IMR-90 (cell line): ENCODE data around the gene DHRS12.

Experiments used
- CEBPB ChIP-seq: IDR thresholded peaks from 2 replicates; pipeline ENCODE4 v1.6.1; 2012; ENCODE audit warnings: low read depth, low read length, improper control_type of control experiment
- CHD1 ChIP-seq: IDR thresholded peaks from 2 replicates; pipeline ENCODE4 v1.6.1; 2012; ENCODE audit warnings: low read depth, low read length, improper control_type of control experiment
- CTCF ChIP-seq: conservative IDR thresholded peaks from 2 replicates; pipeline ENCODE4 v1.5.1; 2012; ENCODE audit warnings: mild to moderate bottlenecking, low read depth, low read length, improper control_type of control experiment
- FOS ChIP-seq: fragments of 150-350 bp; IDR thresholded peaks from 2 replicates; pipeline ENCODE4 v1.6.1; 2016; ENCODE audit warnings: low read depth, low read length
- MAFK ChIP-seq: IDR thresholded peaks from 2 replicates; pipeline ENCODE4 v1.6.1; 2012; ENCODE audit warnings: low read depth, low read length, improper control_type of control experiment
- MAZ ChIP-seq: IDR thresholded peaks from 2 replicates; pipeline ENCODE4 v1.6.1; 2012; ENCODE audit warnings: low read depth, mild to moderate bottlenecking, low read length, improper control_type of control experiment, moderate library complexity, borderline replicate concordance
- MXI1 ChIP-seq: IDR thresholded peaks from 2 replicates; pipeline ENCODE4 v1.6.1; 2012; ENCODE audit warnings: low read depth, mild to moderate bottlenecking, low read length, moderate library complexity, borderline replicate concordance
- POLR2A ChIP-seq: IDR thresholded peaks from 2 replicates; pipeline ENCODE4 v1.6.1; 2012; ENCODE audit warnings: mild to moderate bottlenecking, low read depth, low read length
- RAD21 ChIP-seq: IDR thresholded peaks from 2 replicates; pipeline ENCODE4 v1.6.1; 2012; ENCODE audit warnings: low read length, improper control_type of control experiment
- RCOR1 ChIP-seq: IDR thresholded peaks from 2 replicates; pipeline ENCODE4 v1.6.1; 2012; ENCODE audit warnings: mild to moderate bottlenecking, low read length, improper control_type of control experiment; ENCODE audit not compliant: insufficient replicate concordance
- RFX5 ChIP-seq: IDR thresholded peaks from 2 replicates; pipeline ENCODE4 v1.8.0; 2012; ENCODE audit warnings: low read depth, mild to moderate bottlenecking, low read length, moderate library complexity
- SMC3 ChIP-seq: fragments of 150-350 bp; IDR thresholded peaks from 2 replicates; pipeline ENCODE4 v1.6.1; 2016; ENCODE audit warnings: low read depth, mild to moderate bottlenecking, antibody characterized with exemption, low read length, moderate library complexity
- USF2 ChIP-seq: fragments of 150-350 bp; IDR thresholded peaks from 2 replicates; pipeline ENCODE4 v1.6.1; 2017; ENCODE audit warnings: mild to moderate bottlenecking, antibody characterized with exemption, low read length, low read depth

GRCh38 chr13:51728275-51728673, 75.7 kb downstream of the DHRS12 start:
- TF ChIP-seq FOS (no peak), RAD21 (no peak), MAFK (no peak), CTCF (no peak), MXI1 (no peak), CHD1 (no peak), RCOR1 (no peak), POLR2A (no peak), MAZ (no peak), RFX5 (no peak), USF2 (no peak), CEBPB (no peak), SMC3 (no peak)
